ENCODE data around the gene IGSF21. TPM values are rescaled to one million over a fixed set of nuclear protein-coding genes. Genes with fewer than 3 reads are reported as not detected.

Gene IGSF21
- total RNA-seq (2021; fragmentation: NEBNext Ultra II Directional; extraction: Animal tissue kit (Norgen Biotek cat#: 25700)) (28.5 and 29.1 TPM in 2 replicates), polyA plus RNA-seq (2011; rRNA removed) (22.5 and 37.6 TPM in 2 replicates), polyA minus RNA-seq (2011; rRNA and poly(A)+ RNA removed) (12.0 and 17.4 TPM in 2 replicates)
- polyA plus RNA-seq (2011; cell fraction: cytosol; rRNA removed): 13.3 TPM
- polyA plus RNA-seq (2011; cell fraction: nucleus; rRNA removed): 27.6 TPM
- 15.1 to 20.1 TPM (median 18.1 TPM) in 4 replicates for polyA plus RNA-seq (2012, experiment 1 of 2)
- 14.3 TPM for polyA plus RNA-seq (2012, experiment 2 of 2)
- 31.3 TPM for polyA plus RNA-seq (2013, experiment 1 of 2)
- 36.2 TPM for polyA plus RNA-seq (2013, experiment 2 of 2)
- 19.3 TPM for polyA minus RNA-seq (2011; cell fraction: cytosol; rRNA and poly(A)+ RNA removed)
- 14.6 TPM for polyA minus RNA-seq (2011; cell fraction: nucleus; rRNA and poly(A)+ RNA removed)
- long read RNA-seq, experiment 1, transcript IGSF21-201 (10 exons, 1,943 nt): major isoform, 11 of 26 reads
- long read RNA-seq, experiment 1, partial matches to known transcripts: 7 of 26 reads
- long read RNA-seq, experiment 1, other reads (novel, unspliced or antisense): 7 of 26 reads
- long read RNA-seq, experiment 2, partial matches to known transcripts: 1 of 7 reads
- long read RNA-seq, experiment 2, other reads (novel, unspliced or antisense): 6 of 7 reads

- Histone ChIP-seq H3K36me3 (ENCODE audit: control insufficient read depth in 2 of 4, insufficient read depth in 4 of 4, low read length in 3 of 4) (no peaks in the 10 kb centered on the region), H2AFZ (ENCODE audit: low read length) (no peak within 1 kb of the TSS), H3K18ac (ENCODE audit: extremely low read depth, low read length) (peak within 1 kb of the TSS; percentile 89), H2BK12ac (ENCODE audit: low read depth, low read length) (peak within 1 kb of the TSS; percentile 99; the same call in 1 of the 2 replicates), H2AK5ac (ENCODE audit: low read depth, low read length) (peak within 1 kb of the TSS; percentile 99), H3K79me1 (ENCODE audit: low read depth, low read length) (peaks cover 7% of the 10 kb centered on the region), H3K27ac (ENCODE audit: low read depth, low read length) (no peak within 1 kb of the TSS), H3K79me2 (ENCODE audit: control insufficient read depth in 1 of 2, insufficient read depth in 2 of 2, low read length in 2 of 2) (peaks cover 0 to 4% of the 10 kb centered on the region in 2 experiments; a peak in 1 of 4 replicates), H2BK5ac (ENCODE audit: low read depth, low read length) (peak within 1 kb of the TSS; percentile 83; the same call in 1 of the 2 replicates), H3K4ac (replicated peaks; ENCODE audit: insufficient read length, low read depth, low read length) (peak within 1 kb of the TSS; percentile 24), H4K5ac (ENCODE audit: insufficient read length, low read depth, low read length) (no peak within 1 kb of the TSS), H3K23me2 (ENCODE audit: low read depth, low read length) (peaks cover 32% of the 10 kb centered on the region), H3K56ac (replicated peaks; ENCODE audit: insufficient read length, low read depth, low read length) (no peak within 1 kb of the TSS), H2BK120ac (replicated peaks; ENCODE audit: low read depth, low read length) (no peak within 1 kb of the TSS), H3K23ac (ENCODE audit: insufficient read length) (peak within 1 kb of the TSS; percentile 75), H4K8ac (ENCODE audit: extremely low read depth, insufficient read depth, low read length) (peak within 1 kb of the TSS; percentile 40; the same call in 1 of the 2 replicates), H4K20me1 (replicated peaks in 1 of 2; ENCODE audit: control insufficient read depth in 1 of 2, insufficient read depth in 2 of 2, low read length in 2 of 2) (peaks cover 7 to 23% of the 10 kb centered on the region in 2 experiments), H2BK15ac (ENCODE audit: low read length) (peak within 1 kb of the TSS; percentile 99), H3K4me1 (replicated peaks in 1 of 4; ENCODE audit: control insufficient read depth in 3 of 4, insufficient read depth in 4 of 4, low read length in 3 of 4) (peaks cover 19 to 29% (median 20%) of the 10 kb centered on the region in 4 experiments), H4K91ac (replicated peaks; ENCODE audit: insufficient read length, low read length) (peak within 1 kb of the TSS; percentile 91), H3K14ac (ENCODE audit: insufficient read length) (peak within 1 kb of the TSS; percentile 4), H3K27me3 (replicated peaks in 1 of 4; ENCODE audit: control insufficient read depth in 3 of 4, extremely low read depth in 1 of 4, insufficient read depth in 3 of 4, low read length in 3 of 4) (peaks cover 8 to 50% (median 42%) of the 10 kb centered on the region in 4 experiments; a peak in 6 of 7 replicates), H2BK20ac (ENCODE audit: low read length) (peak within 1 kb of the TSS; percentile 27; the same call in 1 of the 2 replicates), H3K9me3 (ENCODE audit: insufficient read depth in 2 of 2, low read depth in 1 of 2, low read length in 1 of 2) (no peaks in the 10 kb centered on the region), H3K4me2 (ENCODE audit: insufficient read depth in 1 of 2, low read depth in 2 of 2, low read length in 2 of 2) (peak within 1 kb of the TSS; percentile 84 to 99), H3K4me3 (ENCODE audit: extremely low read depth in 1 of 4, insufficient read depth in 2 of 4, low read depth in 3 of 4, low read length in 4 of 4) (peak within 1 kb of the TSS; percentile 63 to 82 (median 71)), H3K9ac (replicated peaks in 1 of 4; ENCODE audit: extremely low read depth in 1 of 4, low read depth in 3 of 4, low read length in 3 of 4) (peak within 1 kb of the TSS in 3 of 4 experiments; percentile 13 to 93 (median 35); a peak in 3 of 7 replicates)
- ChIA-PET POLR2A (ENCODE audit: partially characterized antibody) (interaction anchor here (0.7 to 1.0 kb wide), 3 partner anchors 17 to 200 kb away, joined by 3 read pairs; no protein-coding TSS in a partner anchor), CTCF (ENCODE audit: partially characterized antibody) (interaction anchor here (0.8 to 3.2 kb wide), 18 partner anchors 8 to 474 kb away, joined by 3 to 21 read pairs (median 4); no protein-coding TSS in a partner anchor)
- TF ChIP-seq HDAC2 (IDR thresholded peaks at IDR 0.05; ENCODE audit: borderline replicate concordance in 1 of 2, low read depth in 2 of 2, low read length in 2 of 2): no peak
- TF ChIP-seq EP300 (IDR thresholded peaks at IDR 0.05; ENCODE audit: borderline replicate concordance in 1 of 2, low read depth in 2 of 2, low read length in 2 of 2): no peak
- peak; percentile 48; the same call in 1 of the 2 replicates for TF ChIP-seq TBP (IDR thresholded peaks at IDR 0.05; ENCODE audit: low read depth, low read length)
- peak; percentile 30 for TF ChIP-seq ASH2L (IDR thresholded peaks at IDR 0.05; ENCODE audit: low read length)
- TF ChIP-seq KDM4A (IDR thresholded peaks at IDR 0.05; ENCODE audit: low read depth, low read length, severe bottlenecking): peak; percentile 73
- 1% methylated on average over 31 of the region's 108 CpGs; no CpG with 5 or more reads in 1 of the 2 experiments for WGBS, 2 experiments (ENCODE audit: extremely low coverage in 1 of 2, insufficient coverage in 1 of 2, insufficient read length in 1 of 2, insufficient replicate concordance in 2 of 2, low coverage in 1 of 2, low lambda C conversion rate in 2 of 2, missing lambda C conversion rate in 1 of 2)
- FAIRE-seq: no peak
- DNase-seq (ENCODE audit: low read depth in 1 of 2, low spot score in 2 of 2): peak in 1 of 2 experiments; percentile 82
These were observed at the start of gene IGSF21 for GRCh38 chr1:18107369-18108298. TSS of gene IGSF21 (plus strand) at chr1:18107798. CDS start at chr1:18108129, 331 bp downstream.
